Raji (cell line): ENCODE results near the gene FGG.

Source experiments
- POLR2A ChIP-seq: IDR thresholded peaks from 2 replicates; pipeline ENCODE4 v1.6.1; 2011; ENCODE audit warnings: low read depth, low read length, control low read depth; ENCODE audit not compliant: insufficient read depth

FGG gene

GRCh38 chr4:154612472-154613414, at the start of gene FGG:
FGG (minus strand) TSS chr4:154612656; CDS start chr4:154612609, 47 bp downstream.
- no peak for TF ChIP-seq POLR2A

GRCh38 chr4:154660052-154660451, 47.6 kb upstream of the FGG start:
- no peak for TF ChIP-seq POLR2A

DNA sequence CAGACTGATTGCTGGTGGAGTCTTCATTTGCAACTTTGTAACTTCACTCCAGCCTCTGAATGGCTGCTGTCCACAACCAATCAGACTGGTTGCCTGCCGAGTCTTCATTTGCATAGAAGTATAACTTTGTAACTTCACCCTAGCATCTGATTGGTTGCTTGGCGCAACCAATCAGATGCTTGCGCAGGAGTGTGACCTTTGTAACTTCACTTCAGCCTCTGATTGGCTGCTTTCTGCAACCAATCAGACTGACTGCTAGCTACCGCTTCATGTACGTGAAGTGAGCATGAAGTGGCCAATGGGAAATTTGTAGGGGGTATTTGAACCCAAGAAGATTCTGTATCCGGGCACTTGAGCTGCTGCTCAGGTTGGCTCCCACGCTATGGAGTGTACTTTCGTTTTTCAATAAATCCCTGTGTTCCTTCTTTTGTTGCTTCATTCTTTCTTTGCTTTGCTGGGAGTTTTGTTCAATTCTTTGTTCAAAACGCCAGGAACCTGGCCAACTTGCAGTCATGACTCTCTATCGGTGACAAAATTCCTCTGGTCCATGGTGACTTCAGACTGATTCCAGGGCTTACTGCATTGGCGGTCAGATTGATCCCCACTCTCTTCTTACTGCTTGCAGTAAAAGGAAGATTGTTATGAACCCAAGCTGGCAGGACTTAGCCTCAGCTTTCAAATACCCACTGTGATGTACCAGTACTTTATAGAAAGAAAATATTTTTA, 46.4 kb upstream of the FGG start:
- TF ChIP-seq POLR2A = no peak

DNA sequence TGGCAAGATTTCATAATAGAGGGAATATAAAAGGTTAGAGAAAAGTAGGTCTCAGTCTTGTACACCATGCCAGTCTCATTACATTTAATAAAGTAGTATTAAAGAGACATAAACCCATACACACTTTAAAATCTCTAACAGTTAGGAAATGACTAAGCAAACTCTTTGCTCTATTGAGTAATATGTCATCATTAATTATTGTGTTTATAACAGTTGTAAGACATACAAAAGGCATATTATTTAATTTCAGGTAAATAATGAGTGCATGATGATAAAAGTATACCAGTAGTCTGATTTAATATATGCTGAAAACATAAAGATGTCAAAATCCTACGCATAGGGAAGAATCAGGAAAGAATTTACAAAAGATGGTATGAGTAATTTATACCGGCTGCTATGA, 31.0 kb upstream of the FGG start:
- TF ChIP-seq POLR2A = no peak

DNA sequence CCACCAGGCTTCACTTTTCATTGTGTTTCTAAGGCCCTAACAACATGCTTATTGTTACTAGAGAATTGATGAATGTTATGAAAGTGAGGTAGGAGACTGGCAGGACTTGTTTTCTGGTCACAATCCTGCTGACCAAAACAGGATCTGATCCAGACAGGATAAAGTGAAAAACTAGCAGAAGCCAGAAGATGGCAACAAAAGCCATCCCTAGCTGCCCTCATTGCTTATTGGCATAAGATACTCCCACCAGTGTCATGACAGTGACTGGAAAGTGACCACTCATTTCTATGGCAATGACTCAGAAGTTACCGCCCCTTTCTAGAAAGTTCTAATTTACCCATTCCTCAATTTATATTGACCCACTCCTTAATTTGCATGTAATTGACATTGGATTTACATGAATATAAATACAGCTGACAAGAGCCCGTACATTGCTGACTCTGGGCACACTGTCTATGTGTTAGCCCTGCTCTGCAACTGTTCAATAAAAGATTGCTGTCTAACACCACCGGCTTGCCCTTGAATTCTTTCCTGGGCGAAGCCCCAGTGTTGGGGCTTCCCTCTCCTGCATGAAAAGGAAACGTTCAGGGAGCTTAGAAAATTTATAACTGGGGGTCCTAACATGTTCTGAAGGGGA, 30.0 kb upstream of the FGG start:
- no peak for TF ChIP-seq POLR2A

DNA sequence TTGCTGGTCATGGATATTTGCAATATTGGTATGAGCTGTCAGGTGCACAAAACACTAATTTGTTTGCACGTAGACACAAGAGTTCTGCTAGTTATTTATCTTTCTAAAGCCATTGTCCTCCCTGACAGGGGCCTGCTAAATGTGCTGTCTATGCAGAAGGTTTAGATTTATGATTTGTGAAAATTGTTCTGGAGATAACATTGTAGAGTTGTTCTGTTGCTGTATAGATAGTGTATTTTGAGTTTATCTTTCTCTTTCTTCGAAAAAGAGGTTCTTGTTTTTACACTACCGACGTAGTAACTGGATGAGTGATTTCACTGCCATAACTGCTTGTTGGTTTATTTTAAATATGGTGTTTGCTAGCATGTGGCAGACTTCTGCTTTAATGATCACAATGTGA, 28.5 kb upstream of the FGG start:
- TF ChIP-seq POLR2A = no peak

DNA sequence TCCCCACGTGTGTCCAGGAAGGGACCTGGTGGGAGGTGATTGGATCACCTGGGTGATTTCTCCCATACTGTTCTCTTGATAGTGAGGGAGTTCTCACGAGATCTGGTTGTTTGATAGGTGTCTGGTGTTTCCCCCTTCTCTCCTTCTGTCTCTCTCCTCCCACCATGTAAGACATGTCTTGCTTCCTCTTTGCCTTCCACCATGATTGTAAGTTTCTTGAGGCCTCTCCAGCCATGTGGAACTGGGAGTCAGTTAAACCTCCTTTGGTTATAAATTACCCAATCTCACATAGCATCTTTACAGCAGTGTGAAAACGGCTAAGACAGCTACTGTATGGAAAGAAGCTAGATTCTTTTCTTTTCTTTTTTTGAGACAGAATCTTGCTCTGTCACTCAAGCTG, 21.6 kb upstream of the FGG start:
- TF ChIP-seq POLR2A = no peak

- TF ChIP-seq POLR2A = no peak
Measured at GRCh38 chr4:154631828-154632227, 19.4 kb upstream of the FGG start.

GRCh38 chr4:154630324-154630723, 17.9 kb upstream of the FGG start:
- TF ChIP-seq POLR2A = no peak

DNA sequence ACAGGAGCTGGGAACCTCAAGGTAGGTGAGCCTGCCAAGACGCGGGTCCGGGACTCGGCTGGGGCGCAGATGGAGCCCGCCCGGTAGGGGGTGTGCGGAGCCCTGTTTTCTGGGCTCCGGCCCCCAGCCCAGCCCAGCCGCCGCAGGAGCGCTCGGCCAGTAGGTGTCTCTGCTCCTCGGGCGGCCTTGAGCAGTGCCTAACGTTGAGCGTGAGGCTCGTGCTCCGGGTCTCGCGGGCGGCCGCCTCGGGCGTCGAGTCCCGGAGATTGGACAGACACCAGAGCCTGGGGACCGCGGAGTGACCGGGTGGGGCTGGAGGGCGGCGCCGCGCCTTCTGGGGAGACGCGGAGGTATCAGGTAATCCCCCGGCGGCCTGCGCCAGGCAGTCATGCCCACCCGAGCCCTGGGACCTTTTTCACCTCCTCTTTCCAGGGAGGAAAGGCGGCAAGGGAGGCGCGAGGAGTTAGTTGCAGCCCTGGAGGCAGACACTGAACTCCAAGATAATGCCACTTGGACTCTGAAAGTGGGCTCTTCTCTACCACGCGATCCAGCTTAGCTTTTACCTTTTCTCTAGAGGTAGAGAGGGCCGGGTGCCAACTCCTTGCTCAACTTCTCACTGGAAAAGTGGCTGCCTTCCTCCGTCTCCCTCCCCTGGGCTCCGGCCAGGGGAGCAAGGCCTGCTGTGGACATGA, 14.5 kb upstream of the FGG start:
- no peak for TF ChIP-seq POLR2A

GRCh38 chr4:154625971-154626370, 13.5 kb upstream of the FGG start:
- no peak for TF ChIP-seq POLR2A

DNA sequence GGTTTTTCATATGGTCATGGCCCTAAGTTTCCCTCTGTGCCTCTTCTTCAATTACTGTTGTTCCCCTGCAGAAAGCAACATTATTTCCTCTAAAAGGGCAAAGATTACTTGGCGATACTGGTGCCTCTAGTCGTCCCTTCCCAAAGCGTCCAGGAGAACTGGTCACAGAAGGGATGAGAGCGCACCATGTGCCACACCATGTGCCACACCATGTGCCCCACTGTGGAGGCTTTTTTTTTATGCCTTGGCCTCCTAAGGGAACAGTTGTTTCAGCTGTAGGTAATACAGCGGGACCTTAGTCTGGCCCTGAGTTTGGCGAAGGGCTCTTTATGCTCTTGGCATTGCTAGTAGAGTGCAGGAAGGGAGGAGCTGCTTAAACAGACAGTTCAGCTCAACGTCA, 11.5 kb upstream of the FGG start:
- no peak for TF ChIP-seq POLR2A

DNA sequence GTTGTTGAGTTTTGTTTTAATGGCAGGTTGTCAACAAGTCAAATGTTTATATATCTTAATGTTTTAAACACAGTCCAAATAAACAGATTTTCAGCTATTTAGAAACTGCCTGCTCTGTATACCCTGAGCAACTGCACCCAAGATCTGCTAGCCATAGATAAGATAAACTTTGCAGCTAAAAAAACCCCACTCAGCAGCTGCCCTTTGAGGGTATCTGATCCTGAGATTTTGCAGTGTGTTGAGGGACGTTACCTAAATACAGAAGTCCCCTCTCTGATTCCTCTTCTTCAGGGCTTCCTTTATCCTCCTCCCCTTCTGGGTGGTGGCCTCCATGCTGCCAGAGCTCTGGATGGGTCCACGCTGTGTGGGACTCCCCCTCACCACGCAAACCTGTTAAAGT, 11.0 kb upstream of the FGG start:
- TF ChIP-seq POLR2A = no peak

DNA sequence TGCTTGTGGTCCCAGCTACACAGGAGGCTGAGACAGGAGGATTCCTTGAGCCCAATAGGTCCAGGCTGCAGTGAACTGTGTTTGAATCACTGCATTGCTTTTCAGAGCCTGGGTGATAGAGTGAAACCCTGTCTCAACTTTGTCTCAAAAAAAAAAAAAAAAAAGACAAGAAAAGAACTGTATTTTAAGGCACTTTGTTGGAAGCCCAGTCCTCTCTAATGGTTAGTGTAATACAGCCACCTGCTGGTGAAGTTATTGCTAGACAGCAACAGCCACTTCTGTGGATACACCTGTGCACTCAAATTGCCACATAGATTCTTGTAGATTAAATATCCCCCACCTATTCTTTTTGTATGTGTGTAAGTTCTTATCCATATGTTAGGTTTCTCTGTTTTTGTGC, 10.1 kb upstream of the FGG start:
- TF ChIP-seq POLR2A = no peak

DNA sequence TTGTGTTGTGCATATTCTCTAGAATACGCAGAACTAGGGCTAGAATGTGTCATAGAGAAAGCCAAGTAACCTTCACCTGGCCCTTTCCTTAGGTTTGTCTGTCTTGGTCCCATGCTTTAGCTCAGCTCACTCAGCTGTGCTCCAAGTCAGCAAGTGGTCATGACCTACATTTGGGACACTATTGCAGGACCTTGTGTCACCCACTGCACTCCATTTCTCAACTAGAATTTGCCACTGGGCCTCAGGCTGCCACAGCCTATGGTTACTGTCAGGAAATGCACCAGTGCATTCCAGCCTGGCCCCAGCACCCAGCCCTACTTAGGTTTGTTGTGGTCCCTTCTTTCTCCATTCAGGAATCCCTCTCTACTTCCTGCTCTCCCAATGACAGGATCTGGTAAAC, 7.7 kb upstream of the FGG start:
- TF ChIP-seq POLR2A = no peak
